H9 (cell line): Measurements from ENCODE around the gene TNFAIP8L1. TPM values are rescaled to one million over a fixed set of nuclear protein-coding genes. Genes with fewer than 3 reads are reported as not detected.

Source experiments
- DNase-seq: peaks from one replicate; pipeline ENCODE4 v3.0.0-alpha.2; 2017
- H2AFZ ChIP-seq: one replicate; pipeline ENCODE4 v1.6.1; 2013; ENCODE audit warnings: mild to moderate bottlenecking, low read length, control low read depth, moderate library complexity
- H2AK5ac ChIP-seq: 2 replicates; pipeline ENCODE4 v1.6.1; 2013; ENCODE audit warnings: low read length, control low read depth, mixed read lengths; ENCODE audit not compliant: insufficient read length
- H2BK120ac ChIP-seq: one replicate; pipeline ENCODE4 v1.6.1; 2013; ENCODE audit warnings: low read depth, mild to moderate bottlenecking, low read length, control low read depth, inconsistent platforms; ENCODE audit not compliant: poor library complexity, severe bottlenecking
- H2BK12ac ChIP-seq: 2 replicates; pipeline ENCODE4 v1.6.1; 2013; ENCODE audit warnings: low read length, control low read depth, mixed read lengths, low read depth; ENCODE audit not compliant: insufficient read length
- H2BK15ac ChIP-seq: 2 replicates; pipeline ENCODE4 v1.6.1; 2013; ENCODE audit warnings: low read depth, low read length, control low read depth
- H2BK20ac ChIP-seq: one replicate; pipeline ENCODE4 v1.6.1; 2013; ENCODE audit warnings: low read depth, mild to moderate bottlenecking, low read length, control low read depth, inconsistent platforms; ENCODE audit not compliant: poor library complexity, severe bottlenecking
- H2BK5ac ChIP-seq: 2 replicates; pipeline ENCODE4 v1.6.1; 2013; ENCODE audit warnings: low read length, control low read depth, mixed read lengths; ENCODE audit not compliant: insufficient read length
- H3K14ac ChIP-seq: 2 replicates; pipeline ENCODE4 v1.6.1; 2013; ENCODE audit warnings: low read length, control low read depth; ENCODE audit not compliant: insufficient read depth
- H3K18ac ChIP-seq: 2 replicates; pipeline ENCODE4 v1.6.1; 2013; ENCODE audit warnings: low read depth, mild to moderate bottlenecking, mixed read lengths, low read length, control low read depth; ENCODE audit not compliant: insufficient read length
- H3K23ac ChIP-seq: 2 replicates; pipeline ENCODE4 v1.6.1; 2013; ENCODE audit warnings: low read length, control low read depth, mixed read lengths, low read depth; ENCODE audit not compliant: insufficient read length
- H3K23me2 ChIP-seq: 2 replicates; pipeline ENCODE4 v1.6.1; 2013; ENCODE audit warnings: low read depth, mild to moderate bottlenecking, mixed read lengths, low read length, control low read depth; ENCODE audit not compliant: insufficient read length, poor library complexity, severe bottlenecking
- H3K27ac ChIP-seq: 2 replicates; pipeline ENCODE4 v1.5.1; 2013; ENCODE audit warnings: low read length, control low read depth, mixed read lengths, low read depth; ENCODE audit not compliant: insufficient read length
- H3K27me3 ChIP-seq: 2 replicates; pipeline ENCODE4 v1.6.1; 2013; ENCODE audit warnings: low read length, control low read depth, inconsistent platforms; ENCODE audit not compliant: insufficient read depth
- H3K4ac ChIP-seq: 2 replicates; pipeline ENCODE4 v1.6.1; 2013; ENCODE audit warnings: low read depth, mild to moderate bottlenecking, control low read depth, inconsistent platforms, low read length, moderate library complexity
- H3K4me1 ChIP-seq: 2 replicates; pipeline ENCODE4 v1.6.1; 2013; ENCODE audit warnings: low read length, control low read depth, inconsistent platforms; ENCODE audit not compliant: insufficient read depth
- H3K4me2 ChIP-seq: 2 replicates; pipeline ENCODE4 v1.6.1; 2013; ENCODE audit warnings: low read length, control low read depth, mixed read lengths; ENCODE audit not compliant: insufficient read length, insufficient read depth
- H3K56ac ChIP-seq: 2 replicates; pipeline ENCODE4 v1.6.1; 2013; ENCODE audit warnings: low read depth, mild to moderate bottlenecking, mixed read lengths, low read length, control low read depth; ENCODE audit not compliant: insufficient read length
- H3K79me1 ChIP-seq: 2 replicates; pipeline ENCODE4 v1.6.1; 2013; ENCODE audit warnings: low read depth, mild to moderate bottlenecking, moderate library complexity, low read length, control low read depth, inconsistent platforms; ENCODE audit not compliant: insufficient read depth, poor library complexity, severe bottlenecking
- H3K79me2 ChIP-seq: 2 replicates; pipeline ENCODE4 v1.6.1; 2013; ENCODE audit warnings: low read length, control low read depth, inconsistent platforms; ENCODE audit not compliant: insufficient read depth
- H3K9ac ChIP-seq: 2 replicates; pipeline ENCODE4 v1.6.1; 2013; ENCODE audit warnings: low read length, control low read depth, mixed read lengths; ENCODE audit not compliant: insufficient read length; ENCODE audit errors: extremely low read depth
- H3K9me3 ChIP-seq: one replicate; pipeline ENCODE4 v1.6.1; 2013; ENCODE audit warnings: low read depth, low read length, inconsistent platforms; ENCODE audit not compliant: control insufficient read depth
- H3T11ph ChIP-seq: one replicate; pipeline ENCODE4 v1.6.1; 2013; ENCODE audit warnings: mild to moderate bottlenecking, low read length, control low read depth, inconsistent platforms
- H4K20me1 ChIP-seq: one replicate; pipeline ENCODE4 v1.6.1; 2013; ENCODE audit not compliant: control insufficient read depth, insufficient read length, insufficient read depth
- H4K5ac ChIP-seq: 2 replicates; pipeline ENCODE4 v1.6.1; 2013; ENCODE audit warnings: low read depth, mild to moderate bottlenecking, mixed read lengths, low read length, control low read depth; ENCODE audit not compliant: insufficient read length
- H4K8ac ChIP-seq: replicated peaks from 2 replicates; pipeline ENCODE4 v1.6.1; 2013; ENCODE audit warnings: low read length, control low read depth, mixed read lengths, low read depth; ENCODE audit not compliant: insufficient read length
- H4K91ac ChIP-seq: 2 replicates; pipeline ENCODE4 v1.6.1; 2013; ENCODE audit warnings: low read depth, mild to moderate bottlenecking, moderate library complexity, mixed read lengths, low read length, control low read depth; ENCODE audit not compliant: insufficient read length
- H3K27ac Mint-ChIP-seq, 3 experiments: 2 replicates in 2 of 3; 3 replicates in 1 of 3; pipeline ENCODE4 v1.8.0; 2020 to 2021; ENCODE audit warnings: mixed read lengths in 3 of 3, mild to moderate bottlenecking in 1 of 3, moderate library complexity in 1 of 3
- H3K27me3 Mint-ChIP-seq: 2 replicates; pipeline ENCODE4 v1.8.0; 2021; ENCODE audit warnings: low read depth, mild to moderate bottlenecking, moderate library complexity, mixed read lengths
- H3K36me3 Mint-ChIP-seq, 3 experiments: 2 replicates in 2 of 3; 3 replicates in 1 of 3; pipeline ENCODE4 v1.8.0; 2020 to 2021; ENCODE audit warnings: low read depth in 3 of 3, mixed read lengths in 3 of 3; ENCODE audit not compliant: insufficient read depth in 1 of 3
- H3K4me1 Mint-ChIP-seq, 2 experiments: 2 replicates each; pipeline ENCODE4 v1.8.0; 2020; ENCODE audit warnings: mixed read lengths in 2 of 2
- H3K4me3 Mint-ChIP-seq, 2 experiments: 2 replicates in 1 of 2; 3 replicates in 1 of 2; pipeline ENCODE4 v1.8.0; 2020 to 2021; ENCODE audit warnings: mild to moderate bottlenecking in 2 of 2, mixed read lengths in 2 of 2, moderate library complexity in 1 of 2
- H3K9me3 Mint-ChIP-seq, 2 experiments: 2 replicates in 1 of 2; 3 replicates in 1 of 2; pipeline ENCODE4 v1.8.0; 2020; ENCODE audit warnings: mild to moderate bottlenecking in 2 of 2, mixed read lengths in 2 of 2, moderate library complexity in 1 of 2
- CTCF ChIP-seq: fragments of 200-600 bp; sonication (generic); conservative IDR thresholded peaks from 3 replicates; pipeline ENCODE4 v1.8.0; 2021; ENCODE audit warnings: antibody characterized with exemption, mild to moderate bottlenecking
- WGBS: extraction: QIAGEN DNeasy Blood & Tissue Kit; methylation state at CpG from one replicate; pipeline ENCODE4 v1.1.7; 2013; ENCODE audit warnings: missing lambda C conversion rate, low lambda C conversion rate, mixed read lengths; ENCODE audit not compliant: insufficient read length; ENCODE audit errors: extremely low coverage; 5-methylcytosine and 5-hydroxymethylcytosine counted together
- total RNA-seq: library from RNA; stranded (reverse); gene quantifications from 2 replicates; pipeline ENCODE4 v1.2.1, GENCODE V29; 2021

The TNFAIP8L1 gene
- total RNA-seq, 1 experiment from 2014 or later, result 4.2 TPM

- Histone ChIP-seq H2BK120ac (no peak overlapping the region), H4K20me1 (no peaks in the 10 kb centered on the region), H3K9ac (no peak overlapping the region), H3K4me1 (no peaks in the 10 kb centered on the region), H3K27ac (no peak overlapping the region), H2AK5ac (no peak overlapping the region), H3K18ac (no peak overlapping the region), H3K9me3 (no peaks in the 10 kb centered on the region), H3K79me1 (no peaks in the 10 kb centered on the region), H3T11ph (no peak overlapping the region), H3K4me2 (no peak overlapping the region), H3K14ac (no peak overlapping the region), H2BK5ac (no peak overlapping the region), H4K91ac (no peak overlapping the region), H3K23me2 (no peaks in the 10 kb centered on the region), H3K56ac (no peak overlapping the region), H4K5ac (no peak overlapping the region), H2BK20ac (no peak overlapping the region), H3K79me2 (no peaks in the 10 kb centered on the region), H4K8ac (no peak overlapping the region), H2AFZ (no peak overlapping the region), H3K27me3 (no peaks in the 10 kb centered on the region), H3K23ac (no peak overlapping the region), H2BK15ac (no peak overlapping the region), H2BK12ac (no peak overlapping the region), H3K4ac (no peak overlapping the region)
- no CpG with 5 or more reads among the region's 28 CpGs for WGBS
- Mint-ChIP-seq H3K4me1 (no peaks in the 10 kb centered on the region), H3K9me3 (no peaks in the 10 kb centered on the region), H3K4me3 (no peak overlapping the region), H3K27me3 (no peaks in the 10 kb centered on the region), H3K27ac (no peak overlapping the region; a peak in 1 of 7 replicates), H3K36me3 (peaks cover 21 to 51% (median 46%) of the 10 kb centered on the region in 3 experiments; a peak in 6 of 7 replicates)
- DNase-seq, result no peak
- TF ChIP-seq CTCF, result no peak
These were observed 64.5 kb downstream of the TNFAIP8L1 start for GRCh38 chr19:4703671-4704316.
